CD14-positive monocyte (primary cell): ENCODE data around the gene TNNT2. TPM values are rescaled to one million over a fixed set of nuclear protein-coding genes. Genes with fewer than 3 reads are reported as not detected.

Experiments
- DNase-seq, 3 donors: peaks; one replicate each; pipeline ENCODE4 v3.0.0-alpha.2; 2011 to 2022
- H2AFZ ChIP-seq: 2 replicates; pipeline ENCODE4 v1.6.0; 2012; ENCODE audit warnings: mild to moderate bottlenecking, low read depth, low read length, inconsistent platforms; ENCODE audit not compliant: insufficient read depth, poor library complexity, severe bottlenecking
- H3K27ac ChIP-seq, 2 donors: 1 replicate in 1 of 2; 2 replicates in 1 of 2; pipeline ENCODE4 v1.5.1; 2012 to 2013; ENCODE audit warnings: low read length in 2 of 2, control low read depth in 1 of 2, inconsistent platforms in 1 of 2, low read depth in 1 of 2, mild to moderate bottlenecking in 1 of 2
- H3K27me3 ChIP-seq, 2 donors: one replicate each; pipeline versions ENCODE4 v1.6.0 to v1.6.1; 2011 to 2013; ENCODE audit warnings: low read length in 2 of 2; ENCODE audit not compliant: control insufficient read depth in 2 of 2, insufficient read depth in 2 of 2
- H3K36me3 ChIP-seq, 2 donors: replicated peaks in 1 of 2; 1 replicate in 1 of 2; 2 replicates in 1 of 2; pipeline versions ENCODE4 v1.5.1 to v1.6.1; 2012 to 2013; ENCODE audit warnings: low read length in 2 of 2, control low read depth in 1 of 2, inconsistent platforms in 1 of 2, mild to moderate bottlenecking in 1 of 2; ENCODE audit not compliant: insufficient read depth in 2 of 2, control insufficient read depth in 1 of 2
- H3K4me1 ChIP-seq, 2 donors: 1 replicate in 1 of 2; 2 replicates in 1 of 2; pipeline versions ENCODE4 v1.5.1 to v1.6.1; 2012 to 2013; ENCODE audit warnings: low read length in 2 of 2, control low read depth in 1 of 2, inconsistent platforms in 1 of 2, mild to moderate bottlenecking in 1 of 2, moderate library complexity in 1 of 2; ENCODE audit not compliant: insufficient read depth in 2 of 2, control insufficient read depth in 1 of 2
- H3K4me2 ChIP-seq: replicated peaks from 2 replicates; pipeline ENCODE3; 2012; ENCODE audit warnings: low read length, moderate library complexity, mild to moderate bottlenecking; ENCODE audit not compliant: poor library complexity, severe bottlenecking; ENCODE audit errors: extremely low read depth
- H3K4me3 ChIP-seq, 3 experiments: fragments of 200-600 bp in 1 of 3; sonication (generic) in 1 of 3; replicated peaks in 1 of 3; 1 replicate in 2 of 3; 2 replicates in 1 of 3; pipeline ENCODE4 v1.5.1; 2011 to 2013; ENCODE audit warnings: low read length in 3 of 3, mild to moderate bottlenecking in 3 of 3, control low read depth in 2 of 3, low read depth in 2 of 3, inconsistent platforms in 1 of 3, moderate library complexity in 1 of 3
- H3K79me2 ChIP-seq: 2 replicates; pipeline ENCODE4 v1.6.0; 2012; ENCODE audit warnings: mild to moderate bottlenecking, control low read depth, inconsistent platforms, low read length, moderate library complexity; ENCODE audit not compliant: insufficient read depth
- H3K9ac ChIP-seq: 2 replicates; pipeline ENCODE4 v1.6.0; 2017; ENCODE audit warnings: low read length, mild to moderate bottlenecking; ENCODE audit not compliant: insufficient read depth, poor library complexity, severe bottlenecking
- H3K9me3 ChIP-seq, 2 donors: replicated peaks in 1 of 2; 1 replicate in 1 of 2; 2 replicates in 1 of 2; pipeline versions ENCODE4 v1.5.1 to v1.6.1; 2012 to 2013; ENCODE audit warnings: low read length in 2 of 2, control low read depth in 1 of 2; ENCODE audit not compliant: control insufficient read depth in 1 of 2, insufficient read depth in 1 of 2
- H4K20me1 ChIP-seq: 2 replicates; pipeline ENCODE4 v1.6.0; 2012; ENCODE audit warnings: mild to moderate bottlenecking, low read length, control low read depth, moderate library complexity; ENCODE audit not compliant: insufficient read depth
- H3K27ac Mint-ChIP-seq, 7 donors: one replicate each; pipeline ENCODE4 v1.8.0; 2020; ENCODE audit warnings: mild to moderate bottlenecking in 7 of 7, mixed read lengths in 7 of 7, moderate library complexity in 6 of 7, inconsistent platforms in 2 of 7
- H3K27me3 Mint-ChIP-seq, 3 donors: one replicate each; pipeline ENCODE4 v1.8.0; 2021 to 2022; ENCODE audit warnings: low read depth in 3 of 3, mild to moderate bottlenecking in 3 of 3, mixed read lengths in 3 of 3, moderate library complexity in 3 of 3, inconsistent platforms in 1 of 3
- H3K36me3 Mint-ChIP-seq, 2 donors: one replicate each; pipeline ENCODE4 v1.8.0; 2020; ENCODE audit warnings: mixed read lengths in 2 of 2, inconsistent platforms in 1 of 2, mild to moderate bottlenecking in 1 of 2
- H3K4me1 Mint-ChIP-seq: one replicate; pipeline ENCODE4 v1.8.0; 2020; ENCODE audit warnings: mild to moderate bottlenecking, mixed read lengths
- H3K4me3 Mint-ChIP-seq, 2 donors: one replicate each; pipeline ENCODE4 v1.8.0; 2020; ENCODE audit warnings: mild to moderate bottlenecking in 2 of 2, mixed read lengths in 2 of 2, moderate library complexity in 1 of 2
- H3K9me3 Mint-ChIP-seq, 7 donors: one replicate each; pipeline ENCODE4 v1.8.0; 2020 to 2022; ENCODE audit warnings: mixed read lengths in 7 of 7, mild to moderate bottlenecking in 6 of 7, moderate library complexity in 6 of 7, inconsistent platforms in 2 of 7
- WGBS: methylation state at CpG from one replicate; pipeline ENCODE4 v1.1.5; 2013; ENCODE audit warnings: missing lambda C conversion rate; ENCODE audit not compliant: insufficient coverage; 5-methylcytosine and 5-hydroxymethylcytosine counted together
- intact Hi-C, 2 donors: fragments of 100-400 bp; cut with micrococcal nuclease; formaldehyde crosslinking; loops; one replicate each; pipeline versions ENCODE4 v1.15.0 to v1.15.1; 2023
- polyA plus RNA-seq, 3 donors: library from polyadenylated mRNA; depleted of rRNA in 1 of 3; unstranded in 2 of 3; stranded (reverse) in 1 of 3; fragments of 300-500 nt in 2 of 3; fragments of >200 nt in 1 of 3; fragmentation: Illumina TruSeq in 2 of 3; gene quantifications; 1 replicate in 2 of 3; 2 replicates in 1 of 3; pipeline ENCODE4 v1.2.3, GENCODE V29; 2012 to 2021
- TF ChIP-seq, protein P1 (sequence below): fragments of 200-600 bp; IDR thresholded peaks from one replicate; pipeline ENCODE4 v1.8.0; 2022; ENCODE audit warnings: antibody characterized with exemption, mild to moderate bottlenecking

The TNNT2 gene
- polyA plus RNA-seq, 3 donors: not detected

DNA sequence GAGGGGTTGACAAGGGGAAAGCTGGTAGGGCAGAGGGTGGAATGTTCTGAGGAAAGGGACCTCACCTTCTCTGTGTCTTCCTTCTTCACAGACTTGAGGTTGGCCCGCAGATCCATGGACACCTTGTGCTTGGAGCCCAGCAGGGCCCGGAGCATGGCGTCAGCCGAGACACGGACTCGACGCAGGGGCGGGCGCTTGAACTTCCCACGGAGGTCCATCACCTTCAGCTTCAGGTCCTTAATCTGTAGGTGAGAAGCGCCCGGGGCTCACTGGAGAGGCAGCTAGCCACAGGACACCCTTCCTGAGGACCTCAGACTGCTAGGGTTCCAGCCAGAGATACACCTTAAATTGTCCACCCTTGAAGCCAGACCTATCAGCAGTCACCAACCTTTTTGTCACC, 33.8 kb upstream of the TNNT2 start:
- no peak for DNase-seq
- Histone ChIP-seq H3K4me2 (no peak overlapping the region), H3K9ac (no peak overlapping the region), H4K20me1 (no peaks in the 10 kb centered on the region), H3K9me3 (no peaks in the 10 kb centered on the region), H3K4me1 (no peaks in the 10 kb centered on the region), H2AFZ (no peak overlapping the region), H3K27me3 (no peaks in the 10 kb centered on the region), H3K36me3 (no peaks in the 10 kb centered on the region), H3K27ac (no peak overlapping the region), H3K4me3 (no peak overlapping the region), H3K79me2 (no peaks in the 10 kb centered on the region)
- WGBS: 93% methylated on average over 12 of the region's 12 CpGs
- Mint-ChIP-seq H3K9me3 (no peaks in the 10 kb centered on the region), H3K27ac (no peak overlapping the region), H3K36me3 (no peaks in the 10 kb centered on the region), H3K4me3 (no peak overlapping the region), H3K4me1 (peaks cover 2% of the 10 kb centered on the region), H3K27me3 (peaks cover 6 to 11% (median 10%) of the 10 kb centered on the region in 3 donors)
- intact Hi-C loops: no loop called here
- TF ChIP-seq, protein P1, sequence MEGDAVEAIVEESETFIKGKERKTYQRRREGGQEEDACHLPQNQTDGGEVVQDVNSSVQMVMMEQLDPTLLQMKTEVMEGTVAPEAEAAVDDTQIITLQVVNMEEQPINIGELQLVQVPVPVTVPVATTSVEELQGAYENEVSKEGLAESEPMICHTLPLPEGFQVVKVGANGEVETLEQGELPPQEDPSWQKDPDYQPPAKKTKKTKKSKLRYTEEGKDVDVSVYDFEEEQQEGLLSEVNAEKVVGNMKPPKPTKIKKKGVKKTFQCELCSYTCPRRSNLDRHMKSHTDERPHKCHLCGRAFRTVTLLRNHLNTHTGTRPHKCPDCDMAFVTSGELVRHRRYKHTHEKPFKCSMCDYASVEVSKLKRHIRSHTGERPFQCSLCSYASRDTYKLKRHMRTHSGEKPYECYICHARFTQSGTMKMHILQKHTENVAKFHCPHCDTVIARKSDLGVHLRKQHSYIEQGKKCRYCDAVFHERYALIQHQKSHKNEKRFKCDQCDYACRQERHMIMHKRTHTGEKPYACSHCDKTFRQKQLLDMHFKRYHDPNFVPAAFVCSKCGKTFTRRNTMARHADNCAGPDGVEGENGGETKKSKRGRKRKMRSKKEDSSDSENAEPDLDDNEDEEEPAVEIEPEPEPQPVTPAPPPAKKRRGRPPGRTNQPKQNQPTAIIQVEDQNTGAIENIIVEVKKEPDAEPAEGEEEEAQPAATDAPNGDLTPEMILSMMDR: no peak

GRCh38 chr1:201409440-201409839, 32.0 kb upstream of the TNNT2 start:
- no peak overlapping the region for H3K27ac Mint-ChIP-seq
- TF ChIP-seq, protein P1: no peak
- Histone ChIP-seq H3K27ac (no peak overlapping the region), H3K9me3 (no peaks in the 10 kb centered on the region), H2AFZ (no peak overlapping the region), H4K20me1 (no peaks in the 10 kb centered on the region), H3K4me2 (no peak overlapping the region), H3K4me3 (no peak overlapping the region), H3K27me3 (no peaks in the 10 kb centered on the region), H3K79me2 (no peaks in the 10 kb centered on the region), H3K36me3 (no peaks in the 10 kb centered on the region), H3K4me1 (no peaks in the 10 kb centered on the region), H3K9ac (no peak overlapping the region)
- no peak for DNase-seq
- no peaks in the 10 kb centered on the region for H3K36me3 Mint-ChIP-seq
- intact Hi-C loops: no loop called here
- WGBS: 94% methylated on average over 8 of the region's 8 CpGs
- H3K27me3 Mint-ChIP-seq: peaks cover 4 to 10% (median 9%) of the 10 kb centered on the region in 3 donors
- H3K4me3 Mint-ChIP-seq: no peak overlapping the region
- H3K9me3 Mint-ChIP-seq: no peaks in the 10 kb centered on the region
- H3K4me1 Mint-ChIP-seq: peaks cover 2% of the 10 kb centered on the region
